NCI-H2227 treated with DMSO at 0.1 percent for 48 hours (cell line): Measurements from ENCODE around the gene MICB.
"Not testable (repeated sequence)": the region's sequence is repeated elsewhere in the genome, so short reads cannot be mapped to it uniquely, and the experiment has no call there.

Source experiments
- DNase-seq: peaks from one replicate; lab custom pipeline; 2025; lab: John Stamatoyannopoulos, UW

MICB gene

DNA sequence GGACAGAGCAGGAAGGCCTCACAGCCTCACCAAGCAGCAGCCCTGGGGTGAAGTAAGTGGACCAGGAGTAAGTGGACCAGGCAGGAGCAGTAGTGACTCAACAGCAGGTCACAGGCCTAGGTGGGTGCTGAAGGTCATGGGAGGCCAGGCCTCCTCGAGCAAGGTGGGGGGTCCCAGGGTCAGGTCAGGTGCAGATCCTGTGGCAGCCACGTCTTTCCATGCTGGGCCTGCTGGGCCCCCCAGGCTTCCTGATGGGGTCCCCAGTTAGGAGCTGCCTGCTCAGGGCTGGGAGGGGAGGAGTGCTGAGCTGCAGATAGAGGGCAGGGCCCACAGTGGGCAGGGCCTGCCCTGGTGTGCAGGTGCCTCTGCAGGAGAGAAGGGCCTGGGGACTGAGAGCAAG, 11.1 kb downstream of the MICB start:
- not testable (repeated sequence) for DNase-seq

DNA sequence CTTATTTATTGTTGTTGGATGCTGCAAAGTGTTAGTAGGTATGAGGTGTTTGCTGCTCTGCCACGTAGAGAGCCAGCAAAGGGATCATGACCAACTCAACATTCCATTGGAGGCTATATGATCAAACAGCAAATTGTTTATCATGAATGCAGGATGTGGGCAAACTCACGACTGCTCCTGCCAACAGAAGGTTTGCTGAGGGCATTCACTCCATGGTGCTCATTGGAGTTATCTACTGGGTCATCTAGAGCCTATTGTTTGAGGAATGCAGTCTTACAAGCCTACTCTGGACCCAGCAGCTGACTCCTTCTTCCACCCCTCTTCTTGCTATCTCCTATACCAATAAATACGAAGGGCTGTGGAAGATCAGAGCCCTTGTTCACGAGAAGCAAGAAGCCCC, 12.1 kb downstream of the MICB start:
- DNase-seq, result no peak

DNA sequence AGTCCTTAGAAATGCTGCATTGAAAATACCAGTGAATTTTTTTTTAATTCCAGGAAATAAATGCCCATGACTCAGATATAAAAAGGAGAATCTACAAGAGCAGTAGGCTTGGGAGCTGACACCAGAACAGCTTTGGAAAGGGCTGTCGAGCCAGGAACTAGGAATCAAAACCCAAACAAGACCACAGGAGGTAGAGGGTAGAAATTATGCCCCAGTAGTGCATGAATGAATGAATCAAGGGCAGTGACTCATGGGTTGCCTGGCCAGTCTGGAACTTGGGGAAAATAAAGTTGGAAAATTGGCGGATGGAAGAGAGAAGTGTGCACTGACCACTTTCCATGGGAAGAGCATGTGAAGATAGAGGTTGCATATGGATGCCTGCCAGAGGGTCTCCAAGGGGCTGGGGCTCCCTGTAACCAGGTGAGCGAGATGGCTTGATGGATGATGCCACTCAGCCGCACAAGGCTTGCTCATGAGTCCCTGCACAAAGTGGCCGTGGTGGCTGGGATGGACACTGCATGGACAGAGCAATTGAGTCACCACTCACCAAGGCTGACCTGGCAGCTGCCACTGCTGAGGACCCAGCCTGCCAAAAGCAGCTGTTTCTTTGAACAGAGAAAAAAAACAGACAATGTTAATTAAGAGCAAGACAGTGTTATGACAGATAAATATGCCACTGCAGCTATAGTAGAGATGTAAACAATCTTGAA, 15.7 kb downstream of the MICB start:
- DNase-seq, result no peak

DNA sequence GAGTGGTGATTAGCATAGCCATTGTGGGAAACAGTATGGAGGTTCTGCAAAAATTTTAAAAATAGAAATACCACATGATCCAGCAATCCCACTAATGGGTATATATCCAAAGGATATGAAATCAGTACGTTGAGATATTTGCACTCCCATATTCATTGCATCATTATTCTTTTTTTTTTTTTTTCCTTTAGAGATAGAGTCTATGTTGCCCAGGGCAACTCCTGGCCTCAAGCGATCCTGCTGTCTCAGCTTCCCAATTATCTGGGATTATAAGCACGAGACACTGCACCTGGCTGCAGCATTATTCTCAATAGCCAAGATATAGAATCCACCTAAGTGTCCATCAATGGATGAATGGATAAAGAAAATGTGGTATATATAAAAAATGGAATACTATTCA, 23.9 kb downstream of the MICB start:
- DNase-seq, result no peak

DNA sequence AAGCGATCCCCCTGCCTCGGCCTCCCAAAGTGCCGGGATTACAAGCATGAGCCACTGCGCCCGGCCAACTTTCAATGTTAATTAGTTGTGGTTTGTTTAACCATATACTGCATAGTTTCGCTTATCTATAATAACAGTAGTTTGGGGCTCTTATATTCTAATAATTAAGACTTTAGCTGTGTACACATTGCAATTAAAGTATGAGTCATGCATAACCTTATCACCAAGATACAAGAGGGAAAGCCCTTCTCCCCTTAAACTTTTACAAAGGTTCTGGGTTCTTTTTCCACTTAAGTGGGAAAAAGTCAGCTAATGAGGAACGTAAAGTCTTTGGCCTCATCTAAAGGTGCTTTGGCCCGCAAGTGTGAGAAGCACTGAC, 27.6 kb downstream of the MICB start:
- no peak for DNase-seq

DNA sequence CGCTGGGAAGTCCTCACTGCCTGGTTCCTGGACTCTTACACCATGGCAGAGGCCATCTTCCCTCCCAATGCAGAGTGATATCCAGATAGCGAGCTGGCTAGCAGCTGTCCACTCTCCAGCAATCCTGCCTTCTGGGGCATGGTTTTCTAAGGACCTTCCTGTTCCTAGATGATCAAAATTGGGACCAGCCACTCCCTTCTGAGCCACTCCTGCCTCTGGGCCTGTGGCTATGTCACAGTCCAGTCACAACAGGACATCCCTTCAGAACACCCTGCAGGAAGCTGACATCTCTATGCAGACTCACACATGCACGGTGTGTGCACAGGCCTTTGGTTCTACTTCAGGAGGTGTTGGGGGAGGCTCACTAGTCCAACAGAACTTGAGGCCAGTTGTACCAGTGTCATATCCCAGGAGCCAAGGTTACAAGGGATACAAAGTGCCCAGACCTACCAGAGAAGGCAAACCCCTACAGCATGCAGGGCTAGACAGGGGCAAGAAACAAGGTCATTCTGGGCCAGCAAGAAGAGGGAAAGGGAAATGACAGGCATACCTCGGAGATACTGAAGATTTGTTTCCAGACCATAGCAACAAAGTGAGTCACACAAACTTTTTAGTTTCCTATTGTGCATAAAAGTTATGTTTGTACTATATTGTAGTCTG, 28.1 kb downstream of the MICB start:
- DNase-seq, result no peak

DNA sequence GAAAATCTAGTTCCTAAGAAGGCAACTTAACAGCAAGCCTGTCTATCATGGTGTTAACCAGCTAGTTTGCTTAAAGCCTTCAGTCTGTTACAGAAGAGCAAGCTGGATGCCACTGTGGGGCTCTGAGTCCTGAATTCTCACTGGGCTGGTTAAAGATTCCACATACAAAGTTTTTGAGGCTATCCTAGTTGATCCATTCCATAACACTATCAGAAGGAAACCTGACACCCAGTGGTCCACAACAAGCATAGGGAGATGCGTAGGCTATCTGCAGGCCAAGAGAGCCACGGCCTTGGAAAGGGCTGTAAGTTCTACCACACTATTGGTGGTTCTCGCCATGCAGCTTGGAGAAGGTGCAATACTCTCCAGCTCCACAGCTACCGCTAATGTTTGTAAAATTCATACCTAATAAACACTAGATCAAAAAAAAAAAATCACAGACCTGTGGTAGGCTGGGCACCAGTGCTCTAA, 30.4 kb downstream of the MICB start:
- DNase-seq, result no peak

DNA sequence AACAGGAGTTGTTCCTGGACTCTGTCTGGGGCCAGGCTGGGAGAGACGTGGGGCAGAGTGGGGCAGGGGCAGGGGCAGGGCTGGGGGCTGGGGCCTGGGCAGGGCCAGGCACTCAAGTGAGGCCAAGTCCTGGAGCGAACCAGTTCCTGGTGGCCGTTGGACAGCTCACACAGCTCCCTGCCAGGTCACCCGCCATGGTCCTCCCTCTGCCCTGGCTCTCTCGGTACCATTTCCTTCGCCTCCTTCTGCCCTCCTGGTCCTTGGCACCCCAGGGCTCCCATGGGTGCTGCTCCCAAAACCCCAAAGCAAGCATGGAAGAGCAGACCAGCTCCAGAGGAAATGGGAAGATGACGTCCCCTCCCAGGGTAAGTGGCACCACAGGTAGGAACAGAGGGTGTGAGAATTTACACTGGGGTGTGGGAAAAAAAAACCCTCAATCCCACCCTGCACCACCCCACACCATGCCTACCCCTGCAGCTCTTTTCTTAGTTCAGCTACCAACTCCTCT, 30.9 kb downstream of the MICB start, which contains the start of gene MCCD1:
MCCD1 (plus strand) TSS at position 142 of the 508 bp plus-strand sequence; CDS start at position 195, 53 bp downstream.
- DNase-seq, result no peak

DNA sequence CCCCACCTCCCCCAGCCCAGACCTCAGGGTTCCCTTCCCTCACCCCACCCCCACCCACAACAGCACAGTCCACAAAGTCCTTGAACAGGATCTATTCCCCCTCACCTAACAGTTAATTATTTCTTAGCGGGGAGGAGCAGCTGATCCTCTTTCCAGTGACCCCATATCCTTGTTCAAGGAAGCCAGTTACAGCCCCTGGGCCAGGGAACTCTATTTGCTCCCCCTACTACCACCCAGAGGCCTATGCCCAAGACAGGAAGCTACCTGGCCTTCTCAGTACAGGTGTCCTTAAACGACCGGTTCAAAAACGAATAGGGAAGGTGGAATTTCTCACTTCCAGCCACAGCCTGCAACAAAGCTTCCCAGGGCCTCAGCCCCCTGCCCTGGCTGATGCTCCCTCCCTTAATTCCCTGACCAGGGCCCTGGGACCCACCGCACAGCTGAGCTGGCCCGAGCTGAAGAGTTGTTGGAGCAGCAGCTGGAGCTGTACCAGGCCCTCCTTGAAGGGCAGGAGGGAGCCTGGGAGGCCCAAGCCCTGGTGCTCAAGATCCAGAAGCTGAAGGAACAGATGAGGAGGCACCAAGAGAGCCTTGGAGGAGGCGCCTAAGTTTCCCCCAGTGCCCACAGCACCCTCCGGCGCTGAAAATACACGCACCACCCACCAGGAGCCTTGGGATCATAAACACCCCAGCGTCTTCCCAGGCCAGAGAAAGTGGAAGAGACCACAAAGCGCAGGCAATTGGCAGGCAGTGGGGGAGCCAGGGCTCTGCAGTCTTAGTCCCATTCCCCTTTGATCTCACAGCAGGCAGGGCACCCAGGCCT, 31.6 kb downstream of the MICB start:
- no peak for DNase-seq

DNA sequence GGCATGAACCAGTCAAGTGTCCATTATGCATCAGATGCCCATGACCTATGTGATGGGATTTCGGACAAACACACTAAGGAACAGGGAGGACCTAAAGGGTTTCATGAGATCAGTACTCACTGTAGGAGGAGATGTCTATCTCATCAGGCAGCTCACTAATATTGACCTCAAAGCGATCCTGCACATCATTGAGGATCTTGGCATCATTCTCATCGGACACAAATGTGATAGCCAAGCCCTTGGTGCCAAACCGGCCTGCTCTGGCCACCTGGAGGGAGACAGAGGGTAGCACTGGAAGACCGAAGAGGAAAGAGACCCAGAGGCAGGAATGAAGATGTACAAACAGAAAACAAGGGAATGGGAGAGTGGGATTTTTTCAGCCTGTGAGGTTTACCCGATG, 32.7 kb downstream of the MICB start:
- DNase-seq, result no peak

DNA sequence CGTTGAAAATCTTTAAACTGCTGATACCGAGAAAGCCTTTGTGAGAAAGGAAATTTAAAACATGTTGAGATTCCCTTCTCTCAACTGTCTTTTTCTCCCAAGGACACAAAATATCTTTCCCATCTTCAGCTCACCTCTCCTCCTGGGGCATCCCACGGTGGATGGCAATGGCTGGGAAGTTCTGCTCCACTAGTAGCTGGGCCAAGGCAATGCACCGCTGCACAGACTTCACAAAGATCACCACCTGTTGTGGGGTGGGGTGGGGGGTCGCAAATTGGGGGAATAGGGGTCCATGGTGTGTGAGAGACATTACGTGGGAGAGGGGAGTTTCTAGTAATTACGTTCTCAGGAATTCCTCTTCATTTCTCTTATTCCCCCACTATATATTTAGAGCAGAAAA, 33.2 kb downstream of the MICB start:
- no peak for DNase-seq

DNA sequence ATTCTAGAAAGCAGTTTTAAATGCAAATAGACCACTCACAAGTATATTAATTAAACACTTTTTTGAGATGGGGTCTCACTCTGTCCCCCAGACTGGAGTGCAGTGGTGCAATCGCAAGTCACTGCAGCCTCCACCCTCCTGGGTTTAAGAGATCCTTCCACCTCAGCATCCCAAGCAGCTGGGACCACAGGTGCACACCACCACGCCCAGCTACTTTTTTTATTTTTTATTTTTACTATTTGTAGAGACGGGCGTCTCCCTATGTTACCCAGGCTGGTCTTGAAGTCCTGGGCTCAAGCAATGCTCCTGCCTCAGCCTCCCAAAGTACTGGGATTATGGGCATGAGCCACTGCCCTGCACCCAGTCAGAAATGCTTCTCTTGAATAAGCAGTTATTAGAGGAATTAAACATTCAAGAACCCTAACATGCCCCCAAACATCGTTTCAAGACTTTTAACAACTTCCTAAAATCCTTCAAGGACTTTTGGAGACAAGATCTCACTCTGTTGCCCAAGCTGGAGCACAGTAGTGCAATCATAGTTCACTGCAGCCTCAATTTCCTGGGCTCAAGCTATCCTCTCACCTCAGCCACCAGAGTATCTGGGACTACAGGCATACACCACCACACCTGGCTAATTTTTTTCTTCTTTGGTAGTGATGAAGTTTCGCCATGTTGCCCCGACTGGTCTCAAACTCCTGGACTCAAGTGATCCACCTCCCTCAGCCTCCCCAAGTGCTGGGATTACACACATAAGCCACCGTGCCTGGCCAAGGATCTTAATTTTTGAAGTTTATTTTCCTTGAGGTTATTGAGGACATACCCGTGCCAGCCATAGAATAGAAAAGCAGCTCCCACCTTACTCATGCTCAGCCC, 34.1 kb downstream of the MICB start:
- no peak for DNase-seq

DNA sequence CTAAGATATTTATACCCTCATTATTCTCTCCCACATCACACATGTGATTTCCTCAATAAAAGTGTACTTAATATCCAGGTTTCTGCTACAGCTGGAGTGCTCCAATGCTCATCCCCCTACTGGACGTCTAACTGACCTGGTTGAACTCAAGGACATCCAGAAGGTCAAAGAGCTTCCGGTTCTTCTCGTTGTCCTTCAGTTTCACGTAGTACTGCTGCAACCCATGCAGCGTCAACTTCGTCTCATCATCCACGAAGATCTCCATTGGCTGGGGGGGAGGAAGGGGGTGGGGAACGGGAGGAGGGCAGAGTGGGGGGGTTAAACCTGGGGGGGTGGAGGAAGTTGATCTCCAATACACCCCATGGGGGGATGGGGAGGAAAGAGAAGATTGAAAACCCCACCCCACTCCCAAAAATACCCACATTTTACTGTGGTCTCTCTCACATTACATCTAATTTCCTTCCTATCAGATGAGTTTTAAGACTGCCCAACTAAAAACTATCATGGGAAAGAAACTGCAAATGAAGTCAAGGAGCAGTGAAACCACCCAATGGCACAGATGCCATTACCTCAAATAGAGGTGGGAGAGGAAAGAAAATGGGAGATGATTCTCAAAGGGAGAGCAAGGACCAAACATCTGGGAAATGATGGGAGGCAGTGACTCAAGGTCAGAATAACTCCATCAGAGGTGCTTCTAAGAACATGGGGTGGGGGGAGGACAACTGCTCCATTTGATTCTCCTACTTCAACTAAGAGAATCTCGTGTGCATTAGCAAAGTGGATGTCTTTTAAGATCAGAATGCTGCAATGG, 34.9 kb downstream of the MICB start:
- no peak for DNase-seq

DNA sequence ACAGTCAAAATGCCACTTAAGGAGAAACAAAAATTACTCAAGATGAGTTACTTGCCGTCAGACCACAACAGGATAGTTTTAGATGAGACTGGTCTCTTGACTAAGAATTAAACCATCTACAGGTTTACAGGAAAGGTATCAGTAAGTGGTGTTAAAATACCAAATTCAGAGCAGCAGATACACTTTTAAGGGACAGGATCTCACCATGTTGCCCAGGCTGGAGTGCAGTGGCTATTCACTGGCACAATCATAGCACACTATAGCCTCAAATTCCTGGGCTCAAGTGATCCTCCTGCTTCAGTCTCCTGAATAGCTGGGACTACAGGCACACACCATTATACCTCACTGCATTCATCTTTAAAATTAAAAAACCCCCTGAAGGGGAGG, 35.5 kb downstream of the MICB start:
- DNase-seq, result no peak

DNA sequence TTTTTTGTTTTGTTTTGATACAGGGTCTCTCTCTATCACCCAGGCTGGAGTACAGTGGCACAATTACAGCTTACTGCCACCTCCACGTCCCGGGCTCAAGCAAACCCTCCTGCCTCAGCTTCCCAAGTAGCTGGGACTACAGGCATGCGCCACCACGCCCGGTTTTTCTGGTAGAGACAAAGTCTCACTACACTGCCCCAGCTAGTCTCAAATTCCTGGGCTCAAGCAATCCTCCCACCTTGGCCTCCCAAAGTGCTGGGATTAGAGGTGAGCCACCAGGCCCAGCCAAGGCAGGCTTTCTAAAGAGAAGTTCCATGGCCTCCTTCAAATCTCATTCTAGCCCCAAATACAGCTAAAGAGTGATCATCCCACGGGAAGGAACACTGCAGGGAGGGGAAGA, 36.1 kb downstream of the MICB start:
- no peak for DNase-seq

DNA sequence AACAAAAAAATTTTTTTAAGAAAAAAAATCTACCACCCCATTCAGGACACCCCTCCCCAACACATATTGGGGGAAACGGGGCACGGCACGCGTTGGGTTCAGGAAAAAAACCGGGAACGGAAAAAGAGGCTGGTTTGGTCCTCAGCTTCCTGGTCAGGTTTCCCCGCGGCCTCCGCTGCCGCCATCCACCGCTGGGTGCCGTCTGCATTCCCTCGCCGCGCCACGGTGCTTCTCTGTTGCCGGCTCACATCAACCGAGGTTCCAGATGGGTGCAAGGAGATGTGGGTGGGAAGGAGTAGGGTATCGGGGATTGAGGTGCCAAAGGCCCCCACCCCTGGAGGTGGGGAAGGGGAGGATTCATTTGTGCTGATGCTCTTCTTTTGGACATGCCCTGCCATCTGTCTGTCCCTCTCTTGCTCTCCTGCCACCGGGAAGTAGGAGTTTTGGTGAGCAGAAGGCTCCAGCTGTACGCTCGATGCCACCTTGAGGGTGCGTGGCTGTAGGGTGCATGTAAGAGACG, 36.6 kb downstream of the MICB start:
- no peak for DNase-seq

DNA sequence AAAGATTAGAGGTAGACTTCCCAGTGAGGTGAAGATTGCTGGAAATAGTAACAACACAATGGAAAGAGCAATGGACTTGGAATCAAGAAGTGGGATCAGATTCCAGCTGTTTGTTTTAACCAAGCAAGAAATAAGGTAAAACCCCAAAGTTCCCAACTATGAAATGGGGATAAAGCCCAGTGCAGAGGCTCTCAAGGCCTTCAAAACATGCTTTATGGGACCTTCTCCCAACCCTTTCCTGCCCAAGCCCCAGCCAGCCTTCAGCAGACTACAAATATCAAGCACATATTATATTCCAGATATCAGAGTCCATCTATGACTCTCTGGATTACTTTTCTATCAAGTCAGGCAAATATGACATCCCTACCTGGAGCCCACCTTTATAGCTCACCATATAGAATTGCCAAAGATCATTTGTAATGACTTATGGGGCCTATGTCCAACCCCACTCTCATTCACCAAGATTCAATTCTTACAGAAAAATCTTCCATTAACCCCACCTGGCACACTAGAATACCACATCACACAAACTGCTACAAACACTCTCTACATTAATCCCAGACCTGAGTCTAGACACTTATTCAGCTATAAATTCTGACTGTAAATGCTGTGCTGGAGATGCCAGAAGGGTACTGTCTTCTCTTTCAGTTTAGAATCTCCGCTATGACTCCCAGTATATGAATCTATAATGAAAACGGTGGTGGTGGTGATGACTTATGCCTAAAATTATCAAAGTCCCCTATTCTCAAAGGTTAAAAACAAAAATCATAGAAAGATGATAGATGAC, 37.8 kb downstream of the MICB start:
- DNase-seq, result no peak

DNA sequence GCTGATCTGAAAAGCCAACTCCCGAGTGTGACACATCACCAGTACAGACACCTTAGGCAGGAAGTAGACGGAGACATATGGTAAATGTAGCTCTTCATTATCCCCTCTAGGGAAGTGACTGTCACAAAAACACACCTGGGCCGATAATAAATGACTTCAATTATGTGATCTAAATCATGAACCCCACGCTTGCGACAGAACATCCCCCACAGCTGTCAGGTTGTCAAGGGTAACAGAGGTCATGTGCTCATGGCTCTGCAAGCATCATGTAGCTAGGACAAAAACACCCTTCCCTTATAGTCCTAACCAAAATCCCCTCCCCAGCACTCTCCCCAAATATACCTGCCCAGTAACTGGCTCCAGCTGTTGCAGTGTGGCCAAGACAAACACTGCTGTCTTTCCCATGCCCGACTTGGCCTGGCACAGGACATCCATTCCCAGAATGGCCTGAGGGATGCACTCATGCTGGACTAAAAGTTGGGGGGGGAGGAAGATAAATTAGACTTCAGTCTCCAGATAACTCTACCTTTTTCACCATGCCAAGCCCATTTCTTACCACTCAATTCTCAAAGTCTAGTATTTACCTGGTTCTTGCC, 41.0 kb downstream of the MICB start:
- no peak for DNase-seq

DNA sequence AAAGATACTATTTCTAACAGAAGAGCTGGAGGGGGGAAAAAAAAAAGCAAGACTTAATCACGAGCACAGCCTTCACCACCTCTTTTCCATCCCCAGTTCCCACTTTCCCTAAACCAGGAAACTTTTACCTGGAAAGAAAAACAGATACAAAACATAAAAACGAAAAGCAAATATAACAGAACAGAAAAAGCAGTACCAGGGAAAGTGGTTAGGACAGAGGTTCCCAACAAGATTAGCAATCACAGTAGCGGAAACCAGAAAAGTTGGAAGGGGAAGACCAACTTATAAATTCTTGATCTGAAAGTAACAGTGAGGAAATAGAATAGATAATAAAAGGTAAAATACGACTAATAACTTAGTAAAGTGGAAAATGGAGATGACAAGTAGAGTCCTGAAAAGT, 42.7 kb downstream of the MICB start:
- no peak for DNase-seq
